22Rv1 (cell line): ENCODE measurements around the gene FUT2.
A peak's percentile ranks its signal among the peaks of the same experiment; 100 is the strongest.
"Not testable (repeated sequence)": the region's sequence is repeated elsewhere in the genome, so short reads cannot be mapped to it uniquely, and the experiment has no call there.

Experiments used
- H3K27ac ChIP-seq: fragments of 450-650 bp; 2 replicates; pipeline ENCODE4 v1.5.1; 2017
- CTCF ChIP-seq: fragments of 450-650 bp; IDR thresholded peaks from 2 replicates; pipeline ENCODE4 v1.5.1; 2017; ENCODE audit warnings: mild to moderate bottlenecking
- ZFX ChIP-seq: fragments of 450-650 bp; IDR thresholded peaks from 2 replicates; pipeline ENCODE4 v1.6.1; 2017; ENCODE audit warnings: antibody characterized with exemption, borderline replicate concordance

Gene FUT2

GRCh38 chr19:48711106-48711662 is 15.4 kb downstream of the FUT2 start:
- H3K27ac ChIP-seq = no peak overlapping the region
- TF ChIP-seq CTCF (no peak), ZFX (no peak)

GRCh38 chr19:48713041-48713863 is 17.5 kb downstream of the FUT2 start:
- TF ChIP-seq CTCF (no peak), ZFX (no peak)
- peak overlapping the region; percentile 82 for H3K27ac ChIP-seq

- peak overlapping the region; percentile 82 for H3K27ac ChIP-seq
- 0 out of 2 replicates have a peak, but pooled peaks have one; percentile 15 for TF ChIP-seq CTCF
- TF ChIP-seq ZFX = no peak
Observed at GRCh38 chr19:48713864-48714755, 18.3 kb downstream of the FUT2 start.

- no peak for TF ChIP-seq CTCF
- no peak for TF ChIP-seq ZFX
- peak overlapping the region; percentile 82 for H3K27ac ChIP-seq
Observed at GRCh38 chr19:48714759-48715675, 19.2 kb downstream of the FUT2 start.

GRCh38 chr19:48715681-48716171 is 20.0 kb downstream of the FUT2 start:
- TF ChIP-seq ZFX = no peak
- no peak for TF ChIP-seq CTCF
- H3K27ac ChIP-seq = peak overlapping the region; percentile 82

GRCh38 chr19:48716562-48717291 is 21.0 kb downstream of the FUT2 start:
- TF ChIP-seq ZFX = no peak
- TF ChIP-seq CTCF = no peak
- peak overlapping the region; percentile 82 for H3K27ac ChIP-seq

GRCh38 chr19:48718106-48718505 is 22.3 kb downstream of the FUT2 start:
- H3K27ac ChIP-seq = not testable (repeated sequence)
